Left ventricle myocardium inferior (tissue), 1 donor: ENCODE data around the gene MAGI2. TPM values are rescaled to one million over a fixed set of nuclear protein-coding genes. Genes with fewer than 3 reads are reported as not detected.
"Not testable (repeated sequence)": the region's sequence is repeated elsewhere in the genome, so short reads cannot be mapped to it uniquely, and the experiment has no call there.

Experiments
- DNase-seq: peaks from one replicate; pipeline ENCODE4 v3.0.0-alpha.2; 2020
- H3K27ac ChIP-seq: fragments of 200-600 bp; replicated peaks from 2 replicates; pipeline ENCODE4 v1.8.0; 2021
- H3K27me3 ChIP-seq: fragments of 200-600 bp; 2 replicates; pipeline ENCODE4 v1.8.0; 2021; ENCODE audit warnings: low read depth
- H3K36me3 ChIP-seq: fragments of 200-600 bp; 2 replicates; pipeline ENCODE4 v1.8.0; 2021
- H3K4me1 ChIP-seq: fragments of 200-600 bp; 2 replicates; pipeline ENCODE4 v1.8.0; 2021
- H3K4me3 ChIP-seq: fragments of 200-600 bp; 2 replicates; pipeline ENCODE4 v1.8.0; 2021; ENCODE audit warnings: mild to moderate bottlenecking, moderate library complexity
- H3K9me3 ChIP-seq: fragments of 200-600 bp; replicated peaks from 2 replicates; pipeline ENCODE4 v1.8.0; 2021
- intact Hi-C: fragments of 100-400 bp; cut with micrococcal nuclease; formaldehyde crosslinking; loops from one replicate; pipeline ENCODE4 v1.11.0; 2022
- total RNA-seq: library from RNA; stranded (reverse); fragmentation: NEBNext Ultra II Directional; extraction: Animal tissue kit (Norgen Biotek cat#: 25700); gene quantifications from one replicate; pipeline ENCODE4 v1.2.1, GENCODE V29; 2021
- TF ChIP-seq, protein P1 (sequence below): fragments of 200-600 bp; IDR thresholded peaks from 2 replicates; pipeline ENCODE4 v1.8.0; 2021; ENCODE audit warnings: antibody characterized with exemption, mild to moderate bottlenecking, borderline replicate concordance
- donor health status: DM: no; HTN: yes; CAD: no; lungs with severe emphysema.

MAGI2 gene
- total RNA-seq, 1 donor from 2014 or later: 4.5 TPM

DNA sequence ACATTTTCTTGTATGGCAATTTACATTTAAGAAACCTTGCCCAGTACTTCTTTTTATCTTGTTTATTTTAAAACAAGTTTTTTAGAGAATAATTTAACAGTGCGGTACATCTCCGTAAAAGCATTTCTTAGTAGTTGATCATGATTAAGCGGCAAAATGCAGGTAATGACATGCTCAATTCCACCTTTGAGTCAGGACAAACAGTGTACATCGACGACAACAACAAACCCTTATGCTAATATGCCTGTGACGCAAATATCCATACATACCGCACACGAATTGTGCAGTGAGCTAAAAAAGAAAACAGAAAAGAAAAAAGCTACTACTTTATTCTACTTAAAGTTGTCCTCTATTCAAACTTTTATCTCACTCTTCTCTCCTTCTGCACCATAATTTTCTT is 1.9 kb downstream of the MAGI2 start:
- Histone ChIP-seq H3K4me3 (peak overlapping the region; percentile 76), H3K9me3 (no peaks in the 10 kb centered on the region), H3K27ac (peak overlapping the region; percentile 89), H3K36me3 (no peaks in the 10 kb centered on the region), H3K27me3 (no peaks in the 10 kb centered on the region), H3K4me1 (peaks cover 56% of the 10 kb centered on the region)
- DNase-seq: no peak
- intact Hi-C loops: no loop called here
- TF ChIP-seq, protein P1, sequence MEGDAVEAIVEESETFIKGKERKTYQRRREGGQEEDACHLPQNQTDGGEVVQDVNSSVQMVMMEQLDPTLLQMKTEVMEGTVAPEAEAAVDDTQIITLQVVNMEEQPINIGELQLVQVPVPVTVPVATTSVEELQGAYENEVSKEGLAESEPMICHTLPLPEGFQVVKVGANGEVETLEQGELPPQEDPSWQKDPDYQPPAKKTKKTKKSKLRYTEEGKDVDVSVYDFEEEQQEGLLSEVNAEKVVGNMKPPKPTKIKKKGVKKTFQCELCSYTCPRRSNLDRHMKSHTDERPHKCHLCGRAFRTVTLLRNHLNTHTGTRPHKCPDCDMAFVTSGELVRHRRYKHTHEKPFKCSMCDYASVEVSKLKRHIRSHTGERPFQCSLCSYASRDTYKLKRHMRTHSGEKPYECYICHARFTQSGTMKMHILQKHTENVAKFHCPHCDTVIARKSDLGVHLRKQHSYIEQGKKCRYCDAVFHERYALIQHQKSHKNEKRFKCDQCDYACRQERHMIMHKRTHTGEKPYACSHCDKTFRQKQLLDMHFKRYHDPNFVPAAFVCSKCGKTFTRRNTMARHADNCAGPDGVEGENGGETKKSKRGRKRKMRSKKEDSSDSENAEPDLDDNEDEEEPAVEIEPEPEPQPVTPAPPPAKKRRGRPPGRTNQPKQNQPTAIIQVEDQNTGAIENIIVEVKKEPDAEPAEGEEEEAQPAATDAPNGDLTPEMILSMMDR: no peak

DNA sequence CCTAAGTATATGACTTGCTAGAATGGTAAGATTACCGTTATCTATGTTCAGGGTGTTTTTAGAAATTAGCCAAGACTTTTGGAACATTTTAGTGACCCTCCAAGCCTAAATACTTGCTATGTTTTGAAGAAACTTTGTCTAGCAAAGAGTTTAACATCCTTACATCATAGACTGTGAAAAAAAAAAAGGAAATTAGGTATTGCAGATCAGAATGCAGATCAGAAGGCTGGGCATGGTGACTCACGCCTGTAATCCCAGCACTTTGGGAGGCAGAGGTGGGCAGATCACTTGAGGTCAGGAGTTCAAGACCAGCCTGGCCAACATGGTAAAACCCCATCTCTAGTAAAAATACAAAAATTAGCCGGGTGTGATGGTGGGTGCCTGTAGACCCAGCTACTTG is 10.7 kb downstream of the MAGI2 start:
- H3K9me3 ChIP-seq, H3K4me1 ChIP-seq, H3K27ac ChIP-seq, intact Hi-C loops, H3K36me3 ChIP-seq, H3K27me3 ChIP-seq, DNase-seq, H3K4me3 ChIP-seq: not testable (repeated sequence)

DNA sequence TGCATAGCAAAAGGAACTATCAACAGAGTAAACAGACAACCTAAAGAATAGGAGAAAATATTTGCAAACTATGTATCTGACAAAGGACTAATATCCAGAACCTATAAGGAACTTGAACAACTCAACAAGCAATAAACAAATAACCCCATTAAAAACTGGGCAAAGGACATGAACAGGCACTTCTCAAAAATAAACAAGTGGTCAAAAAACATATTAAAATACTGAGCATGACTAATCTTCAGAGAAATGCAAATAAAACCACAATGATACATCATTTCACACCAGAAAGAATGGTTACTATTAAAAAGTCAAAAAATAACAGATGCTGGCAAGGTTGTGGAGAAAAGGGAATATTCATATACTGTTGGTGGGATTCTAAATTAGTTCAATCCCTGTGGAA is 17.1 kb downstream of the MAGI2 start:
- Histone ChIP-seq H3K36me3 (no peaks in the 10 kb centered on the region), H3K4me1 (no peaks in the 10 kb centered on the region), H3K27me3 (no peaks in the 10 kb centered on the region), H3K4me3 (no peak overlapping the region), H3K9me3 (no peaks in the 10 kb centered on the region), H3K27ac (no peak overlapping the region)
- TF ChIP-seq, protein P1: no peak
- no peak for DNase-seq
- intact Hi-C loops: no loop called here

DNA sequence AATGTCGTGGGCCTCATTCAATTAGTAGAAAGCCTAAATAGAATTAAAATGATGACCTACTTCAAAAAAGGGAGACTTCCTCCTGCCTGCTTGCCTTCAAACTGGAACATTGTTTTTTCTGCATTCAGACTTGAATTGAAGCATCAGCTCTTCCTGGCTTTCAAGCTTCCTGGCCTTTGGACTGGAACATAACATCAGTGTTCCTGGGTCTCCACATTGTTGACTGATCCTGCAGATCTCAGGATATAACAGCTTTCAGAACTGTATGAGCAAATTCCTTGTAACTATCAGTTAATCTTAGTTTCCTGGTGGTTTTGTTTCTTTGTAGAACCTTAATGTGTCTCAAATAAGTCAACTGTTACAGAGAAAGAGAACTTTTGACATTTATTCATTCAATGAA is 18.6 kb downstream of the MAGI2 start:
- Histone ChIP-seq H3K9me3 (no peaks in the 10 kb centered on the region), H3K36me3 (no peaks in the 10 kb centered on the region), H3K4me3 (no peak overlapping the region), H3K27me3 (no peaks in the 10 kb centered on the region), H3K4me1 (no peaks in the 10 kb centered on the region), H3K27ac (no peak overlapping the region)
- intact Hi-C loops: no loop called here
- TF ChIP-seq, protein P1: no peak
- no peak for DNase-seq

DNA sequence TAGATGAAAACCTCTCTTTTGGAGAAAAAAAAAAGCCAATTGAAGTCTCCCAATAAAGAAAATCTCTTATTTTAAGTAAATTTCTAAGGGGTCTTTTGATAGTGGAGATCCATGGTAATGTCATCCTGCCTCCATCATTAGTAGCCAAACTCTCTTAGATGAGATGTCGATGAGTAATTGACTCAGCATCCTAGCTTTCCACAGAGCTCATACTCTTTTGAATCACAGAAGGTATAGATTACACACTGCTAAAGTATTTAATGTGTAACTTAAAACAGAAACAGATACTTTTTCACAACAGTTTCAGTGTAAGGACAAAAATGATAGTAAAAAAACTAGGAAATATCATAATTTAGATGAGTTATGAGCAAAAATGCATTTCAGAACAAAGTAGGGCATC is 19.4 kb downstream of the MAGI2 start:
- no peak for DNase-seq
- Histone ChIP-seq H3K27me3 (no peaks in the 10 kb centered on the region), H3K9me3 (no peaks in the 10 kb centered on the region), H3K4me3 (no peak overlapping the region), H3K4me1 (no peaks in the 10 kb centered on the region), H3K36me3 (no peaks in the 10 kb centered on the region), H3K27ac (no peak overlapping the region)
- intact Hi-C loops: no loop called here
- TF ChIP-seq, protein P1: no peak

DNA sequence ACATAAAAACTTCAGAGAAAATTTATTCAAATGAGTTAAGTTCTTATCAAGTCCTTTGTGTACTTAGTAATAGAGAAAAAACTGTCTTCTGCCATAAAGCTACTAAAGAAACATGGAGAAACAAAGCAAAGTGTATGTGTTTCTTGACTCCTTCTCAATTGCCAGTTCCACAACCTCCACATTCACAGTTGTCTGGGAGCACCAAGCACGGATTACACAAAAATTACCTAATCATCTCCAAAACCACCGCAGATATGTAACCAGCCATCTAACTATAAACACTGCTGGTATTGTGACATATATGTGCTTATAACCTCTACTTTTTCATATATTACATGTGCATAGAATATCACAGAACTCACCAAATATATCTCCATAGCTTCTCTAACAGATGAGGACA is 23.1 kb downstream of the MAGI2 start:
- Histone ChIP-seq H3K27me3 (no peaks in the 10 kb centered on the region), H3K4me1 (no peaks in the 10 kb centered on the region), H3K9me3 (no peaks in the 10 kb centered on the region), H3K36me3 (no peaks in the 10 kb centered on the region), H3K27ac (no peak overlapping the region), H3K4me3 (no peak overlapping the region)
- intact Hi-C loops: no loop called here
- DNase-seq: no peak
- TF ChIP-seq, protein P1: no peak
